WERI-Rb-1 (cell line): ENCODE data around the gene ERVFRD-1.
"Not testable (repeated sequence)": the region's sequence is repeated elsewhere in the genome, so short reads cannot be mapped to it uniquely, and the experiment has no call there.

Experiments
- DNase-seq: peaks from one replicate; pipeline ENCODE4 v3.0.0-alpha.2; 2020
- H3K27ac ChIP-seq: fragments of 250-450 bp; sonication (Bioruptor Pico); 2 replicates; pipeline ENCODE4 v1.5.1; 2020; ENCODE audit warnings: mild to moderate bottlenecking, moderate library complexity
- H3K27me3 ChIP-seq: fragments of 250-450 bp; sonication (Bioruptor Pico); 2 replicates; pipeline ENCODE4 v1.5.1; 2021; ENCODE audit warnings: mild to moderate bottlenecking, low read depth, moderate library complexity; ENCODE audit not compliant: insufficient read depth, severe bottlenecking
- H3K36me3 ChIP-seq: fragments of 250-450 bp; sonication (Bioruptor Pico); 2 replicates; pipeline ENCODE4 v1.5.1; 2020; ENCODE audit warnings: mild to moderate bottlenecking, moderate library complexity
- H3K4me3 ChIP-seq: 2 replicates; pipeline ENCODE4 v1.5.1; 2011; ENCODE audit warnings: low read depth, mild to moderate bottlenecking, control low read depth, low read length
- H3K9me3 ChIP-seq: fragments of 250-450 bp; sonication (Bioruptor Pico); 2 replicates; pipeline ENCODE4 v1.5.1; 2021; ENCODE audit warnings: mild to moderate bottlenecking, moderate library complexity; ENCODE audit not compliant: severe bottlenecking
- CTCF ChIP-seq: IDR thresholded peaks from 2 replicates; pipeline ENCODE4 v1.5.1; 2011; ENCODE audit warnings: low read depth, mild to moderate bottlenecking, control low read depth, inconsistent platforms, low read length

Gene ERVFRD-1

GRCh38 chr6:11092668-11093375, 18.7 kb downstream of the ERVFRD-1 start:
- Histone ChIP-seq H3K36me3 (peaks cover 13% of the 10 kb centered on the region), H3K9me3 (no peaks in the 10 kb centered on the region), H3K27ac (peak overlapping the region; percentile 98), H3K27me3 (no peaks in the 10 kb centered on the region), H3K4me3 (peak overlapping the region; percentile 96)
- no peak for TF ChIP-seq CTCF
- peak; percentile 90 for DNase-seq

- not testable (repeated sequence) for DNase-seq, H3K36me3 ChIP-seq
Observed at GRCh38 chr6:11091141-11091540, 20.4 kb downstream of the ERVFRD-1 start.

GRCh38 chr6:11089695-11090094, 21.8 kb downstream of the ERVFRD-1 start:
- DNase-seq, result no peak
- Histone ChIP-seq H3K4me3 (no peak overlapping the region), H3K36me3 (no peaks in the 10 kb centered on the region), H3K9me3 (no peaks in the 10 kb centered on the region), H3K27me3 (no peaks in the 10 kb centered on the region), H3K27ac (no peak overlapping the region)
- no peak for TF ChIP-seq CTCF

More at GRCh38 chr6:11091141-11091540, 20.4 kb downstream of the ERVFRD-1 start:
- H3K27ac ChIP-seq, H3K9me3 ChIP-seq, H3K4me3 ChIP-seq, H3K27me3 ChIP-seq: not testable (repeated sequence)

GRCh38 chr6:11087141-11087812, 24.2 kb downstream of the ERVFRD-1 start:
- not testable (repeated sequence) for H3K9me3 ChIP-seq, H3K36me3 ChIP-seq, DNase-seq, H3K4me3 ChIP-seq, H3K27me3 ChIP-seq, H3K27ac ChIP-seq

GRCh38 chr6:11085758-11086435, 25.6 kb downstream of the ERVFRD-1 start:
- H3K27ac ChIP-seq, result no peak overlapping the region
- H3K27me3 ChIP-seq, result no peaks in the 10 kb centered on the region
- H3K9me3 ChIP-seq, result no peaks in the 10 kb centered on the region
- H3K36me3 ChIP-seq, result no peaks in the 10 kb centered on the region
- H3K4me3 ChIP-seq, result no peak overlapping the region
- TF ChIP-seq CTCF, result no peak
- no peak for DNase-seq

- peak; percentile 69 for DNase-seq
- H3K4me3 ChIP-seq, result no peak overlapping the region
- no peaks in the 10 kb centered on the region for H3K9me3 ChIP-seq
- H3K27me3 ChIP-seq, result no peaks in the 10 kb centered on the region
- peak overlapping the region; percentile 77 for H3K27ac ChIP-seq
- no peak for TF ChIP-seq CTCF
- H3K36me3 ChIP-seq, result no peaks in the 10 kb centered on the region
Observed at GRCh38 chr6:11083956-11084355, 27.6 kb downstream of the ERVFRD-1 start.
